LNCaP clone FGC (cell line): ENCODE results near the gene PSMD8.
"Not testable (repeated sequence)": the region's sequence is repeated elsewhere in the genome, so short reads cannot be mapped to it uniquely, and the experiment has no call there.

Source experiments
- DNase-seq: peaks from one replicate; pipeline ENCODE4 v3.0.0-alpha.2; 2011; ENCODE audit warnings: low read depth
- H3K4me3 ChIP-seq: 2 replicates; pipeline ENCODE4 v1.5.1; 2011; ENCODE audit warnings: mild to moderate bottlenecking, low read depth, low read length, control low read depth
- TF ChIP-seq, protein P1 (sequence below): IDR thresholded peaks from 2 replicates; pipeline ENCODE4 v1.5.1; 2012; ENCODE audit warnings: mild to moderate bottlenecking; ENCODE audit not compliant: control insufficient read depth, insufficient read depth; ENCODE audit errors: extremely low read depth

The PSMD8 gene

GRCh38 chr19:38401148-38401547, 26.8 kb downstream of the PSMD8 start:
- DNase-seq: peak; percentile 39
- H3K4me3 ChIP-seq: no peak overlapping the region
- TF ChIP-seq, protein P1, sequence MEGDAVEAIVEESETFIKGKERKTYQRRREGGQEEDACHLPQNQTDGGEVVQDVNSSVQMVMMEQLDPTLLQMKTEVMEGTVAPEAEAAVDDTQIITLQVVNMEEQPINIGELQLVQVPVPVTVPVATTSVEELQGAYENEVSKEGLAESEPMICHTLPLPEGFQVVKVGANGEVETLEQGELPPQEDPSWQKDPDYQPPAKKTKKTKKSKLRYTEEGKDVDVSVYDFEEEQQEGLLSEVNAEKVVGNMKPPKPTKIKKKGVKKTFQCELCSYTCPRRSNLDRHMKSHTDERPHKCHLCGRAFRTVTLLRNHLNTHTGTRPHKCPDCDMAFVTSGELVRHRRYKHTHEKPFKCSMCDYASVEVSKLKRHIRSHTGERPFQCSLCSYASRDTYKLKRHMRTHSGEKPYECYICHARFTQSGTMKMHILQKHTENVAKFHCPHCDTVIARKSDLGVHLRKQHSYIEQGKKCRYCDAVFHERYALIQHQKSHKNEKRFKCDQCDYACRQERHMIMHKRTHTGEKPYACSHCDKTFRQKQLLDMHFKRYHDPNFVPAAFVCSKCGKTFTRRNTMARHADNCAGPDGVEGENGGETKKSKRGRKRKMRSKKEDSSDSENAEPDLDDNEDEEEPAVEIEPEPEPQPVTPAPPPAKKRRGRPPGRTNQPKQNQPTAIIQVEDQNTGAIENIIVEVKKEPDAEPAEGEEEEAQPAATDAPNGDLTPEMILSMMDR: no peak

- TF ChIP-seq, protein P1: no peak
- H3K4me3 ChIP-seq: peak overlapping the region; percentile 36
- DNase-seq: no peak
Observed at GRCh38 chr19:38402623-38402966, 28.2 kb downstream of the PSMD8 start.

GRCh38 chr19:38402967-38403674, 28.8 kb downstream of the PSMD8 start, which contains the start of gene FAM98C:
Gene FAM98C (plus strand): TSS chr19:38403093. CDS start chr19:38403154, 61 bp downstream.
- peak; percentile 90 for DNase-seq
- TF ChIP-seq, protein P1: peak; percentile 88
- H3K4me3 ChIP-seq: peak within 1 kb of the TSS; percentile 88

DNA sequence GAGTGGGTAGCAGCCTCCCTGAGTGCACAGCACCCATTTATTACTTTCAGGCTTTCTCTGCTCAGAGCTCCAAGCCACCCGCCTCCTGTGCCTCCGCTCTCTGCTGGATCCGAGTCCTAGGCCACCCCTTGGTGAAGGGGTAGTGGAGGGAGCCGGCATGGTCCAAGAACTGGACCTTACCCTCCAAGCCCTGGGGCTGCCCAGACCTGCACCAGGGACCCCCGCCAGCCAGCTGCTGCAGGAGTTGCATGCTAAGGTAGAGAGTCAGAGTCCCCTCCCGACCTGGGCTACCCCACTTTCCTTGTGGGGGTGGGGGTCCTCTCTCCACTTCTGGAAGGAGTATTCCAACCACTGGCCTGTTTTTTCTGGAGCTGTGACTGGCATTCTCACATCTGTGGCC, 30.5 kb downstream of the PSMD8 start:
- TF ChIP-seq, protein P1: no peak
- no peak for DNase-seq
- no peak overlapping the region for H3K4me3 ChIP-seq

- no peak overlapping the region for H3K4me3 ChIP-seq
- TF ChIP-seq, protein P1: no peak
- DNase-seq: no peak
Observed at GRCh38 chr19:38405276-38405675, 30.9 kb downstream of the PSMD8 start.

DNA sequence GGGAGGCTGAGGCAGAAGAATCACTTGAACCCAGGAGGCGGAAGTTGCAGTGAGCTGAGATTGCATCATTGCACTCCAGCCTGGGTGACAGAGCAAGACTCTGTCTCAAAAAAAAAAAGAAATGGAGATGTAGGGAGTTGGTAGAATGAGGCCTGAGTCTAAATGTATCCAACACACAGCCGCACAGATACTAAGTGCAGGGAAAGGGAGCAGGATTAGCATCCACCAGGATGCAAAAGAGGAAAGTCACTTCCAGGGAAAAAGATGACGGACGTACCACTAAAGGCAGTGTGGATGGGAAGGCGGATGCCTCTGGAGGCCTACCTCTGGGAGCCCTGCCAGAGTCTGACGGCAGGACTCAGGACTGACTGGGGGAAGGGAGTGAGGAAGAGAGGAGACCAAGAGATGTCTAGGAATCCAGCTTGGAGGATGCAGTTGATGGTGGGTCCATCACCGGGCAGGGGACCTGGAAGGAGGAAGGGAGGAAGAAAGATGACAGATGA, 35.3 kb downstream of the PSMD8 start:
- DNase-seq: no peak
- H3K4me3 ChIP-seq: no peak overlapping the region
- TF ChIP-seq, protein P1: no peak

DNA sequence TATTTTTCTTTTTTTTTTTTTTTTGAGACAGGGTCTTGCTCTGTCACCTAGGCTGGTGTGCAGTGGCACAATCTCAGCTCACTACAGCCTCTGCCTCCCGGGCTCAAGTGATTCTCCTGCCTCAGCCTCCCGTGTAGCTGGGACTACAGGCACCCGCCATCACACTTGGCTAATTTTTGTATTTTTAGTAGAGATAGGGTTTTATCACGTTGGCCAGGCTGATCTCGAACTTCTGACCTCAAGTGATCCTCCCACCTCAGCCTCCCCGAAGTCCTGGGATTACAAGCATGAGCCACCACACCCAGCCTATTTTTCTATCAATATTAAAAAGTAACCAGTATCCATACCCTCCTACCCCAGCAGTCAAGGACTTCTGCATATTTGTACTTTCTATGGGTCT, 36.0 kb downstream of the PSMD8 start:
- not testable (repeated sequence) for DNase-seq, H3K4me3 ChIP-seq
